Measurements from ENCODE around the gene TNFAIP8L2. TPM values are rescaled to one million over a fixed set of nuclear protein-coding genes. Genes with fewer than 3 reads are reported as not detected.

The TNFAIP8L2 gene
- total and polyA plus RNA-seq, 2 donors (not counting 3 experiments of a cell fraction or from before 2014, with no cell fraction given): 0.06 TPM; not detected in 1

DNA sequence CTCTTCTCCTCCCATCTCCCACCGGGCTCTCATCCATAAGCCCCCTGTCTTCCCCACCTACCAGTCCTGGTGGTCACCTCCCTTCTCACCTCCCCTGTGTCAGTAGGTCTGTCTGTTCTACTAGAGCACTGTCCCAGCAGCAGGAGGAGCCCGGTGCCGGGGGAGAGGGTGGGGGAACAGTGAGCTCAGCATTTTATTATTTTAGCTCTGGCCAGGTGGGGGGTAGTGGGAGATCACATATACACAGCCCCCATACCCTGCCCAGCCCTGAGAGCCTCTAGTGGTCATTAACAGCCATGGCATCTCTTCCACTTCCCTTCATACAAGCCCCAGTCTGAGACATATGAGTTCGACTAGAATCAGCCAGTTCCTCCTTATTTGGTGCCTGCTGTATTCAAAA, 19.4 kb downstream of the TNFAIP8L2 start, which contains the start of gene TMOD4:
Gene TMOD4 (minus strand): TSS at position 119 of the 400 bp plus-strand sequence. CDS start 1,106 bp downstream, outside the sequence.
- Histone ChIP-seq H3K36me3 (ENCODE audit: control insufficient read depth in 2 of 2, extremely low read depth in 1 of 2, insufficient read depth in 2 of 2, low read length in 2 of 2) (peaks cover 14 to 29% of the 10 kb centered on the region in 2 experiments), H3K79me2 (ENCODE audit: control insufficient read depth, insufficient read depth, low read length) (no peaks in the 10 kb centered on the region), H3K4me2 (ENCODE audit: insufficient read depth, low read length) (no peak within 1 kb of the TSS), H3K27ac (ENCODE audit: insufficient read depth, low read depth, low read length) (no peak within 1 kb of the TSS), H2AFZ (ENCODE audit: low read depth, low read length) (no peak within 1 kb of the TSS), H4K20me1 (replicated peaks; ENCODE audit: control insufficient read depth, extremely low read depth, insufficient read depth, low read length) (no peaks in the 10 kb centered on the region), H3K4me1 (ENCODE audit: control insufficient read depth, extremely low read depth, insufficient read depth, low read length) (no peaks in the 10 kb centered on the region), H3K27me3 (ENCODE audit: control insufficient read depth in 2 of 2, insufficient read depth in 2 of 2, low read length in 2 of 2) (no peaks in the 10 kb centered on the region), H3K4me3 (replicated peaks in 1 of 3; ENCODE audit: insufficient read depth in 1 of 3, low read depth in 1 of 3, low read length in 3 of 3) (no peak within 1 kb of the TSS), H3K9me1 (replicated peaks; ENCODE audit: control insufficient read depth, extremely low read depth, insufficient read depth, low read length) (no peaks in the 10 kb centered on the region), H3K9me3 (replicated peaks; ENCODE audit: control insufficient read depth, insufficient read depth, low read length) (no peaks in the 10 kb centered on the region), H3K9ac (replicated peaks; ENCODE audit: extremely low read depth, insufficient read depth, low read length) (no peak within 1 kb of the TSS)
- POLR2A ChIA-PET: no interaction called here
- no TSS peak for BruUV-seq (replicated peaks)
- dilution Hi-C loops (cut with MboI; ENCODE audit: extremely low pct_ligation_motif_present, low sequenced_read_pairs): no loop called here
- intact Hi-C loops (cut with micrococcal nuclease): no loop called here
- FAIRE-seq: no peak
- no peak for TF ChIP-seq FOS (IDR thresholded peaks at IDR 0.05; ENCODE audit: borderline replicate concordance, insufficient read depth, low read length)
- TF ChIP-seq, protein P1, sequence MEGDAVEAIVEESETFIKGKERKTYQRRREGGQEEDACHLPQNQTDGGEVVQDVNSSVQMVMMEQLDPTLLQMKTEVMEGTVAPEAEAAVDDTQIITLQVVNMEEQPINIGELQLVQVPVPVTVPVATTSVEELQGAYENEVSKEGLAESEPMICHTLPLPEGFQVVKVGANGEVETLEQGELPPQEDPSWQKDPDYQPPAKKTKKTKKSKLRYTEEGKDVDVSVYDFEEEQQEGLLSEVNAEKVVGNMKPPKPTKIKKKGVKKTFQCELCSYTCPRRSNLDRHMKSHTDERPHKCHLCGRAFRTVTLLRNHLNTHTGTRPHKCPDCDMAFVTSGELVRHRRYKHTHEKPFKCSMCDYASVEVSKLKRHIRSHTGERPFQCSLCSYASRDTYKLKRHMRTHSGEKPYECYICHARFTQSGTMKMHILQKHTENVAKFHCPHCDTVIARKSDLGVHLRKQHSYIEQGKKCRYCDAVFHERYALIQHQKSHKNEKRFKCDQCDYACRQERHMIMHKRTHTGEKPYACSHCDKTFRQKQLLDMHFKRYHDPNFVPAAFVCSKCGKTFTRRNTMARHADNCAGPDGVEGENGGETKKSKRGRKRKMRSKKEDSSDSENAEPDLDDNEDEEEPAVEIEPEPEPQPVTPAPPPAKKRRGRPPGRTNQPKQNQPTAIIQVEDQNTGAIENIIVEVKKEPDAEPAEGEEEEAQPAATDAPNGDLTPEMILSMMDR (IDR thresholded peaks at IDR 0.05; ENCODE audit: extremely low read depth in 1 of 2, insufficient read depth in 1 of 2, low read depth in 1 of 2, low read length in 2 of 2): peak; percentile 47 to 61
- CTCF ChIA-PET: interaction anchor here (1.0 to 3.5 kb wide), 4 partner anchors 13 to 83 kb away, joined by 3 to 36 read pairs (median 4); partner anchors contain the start of gene TNFAIP8L2
- peak; percentile 19 for DNase-seq (ENCODE audit: low read depth, low spot score)

DNA sequence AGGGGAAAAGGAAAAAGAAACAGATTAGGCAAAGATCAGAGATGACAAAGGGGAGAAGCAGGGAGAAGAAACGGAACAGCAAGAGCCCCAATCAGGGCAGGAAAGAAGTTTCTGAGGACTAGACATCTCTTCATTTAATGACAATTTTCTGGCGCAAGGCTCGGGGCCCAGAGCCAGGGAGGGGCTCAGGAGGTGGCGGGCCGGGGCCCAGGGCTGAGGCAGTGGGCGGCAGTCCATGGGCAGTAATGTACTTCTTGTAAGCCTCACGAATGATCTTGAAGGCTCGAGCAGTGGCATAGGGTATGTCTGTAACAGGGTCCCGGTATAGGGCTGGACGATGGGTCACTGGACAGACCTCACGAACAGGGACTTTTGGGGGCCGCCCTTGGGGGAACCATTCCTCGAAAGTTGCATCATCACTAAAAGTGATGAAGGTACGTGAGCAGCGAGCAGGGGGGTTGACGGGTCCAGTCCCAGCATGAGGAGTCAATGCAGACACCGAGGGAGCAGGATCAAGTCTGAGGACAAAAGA, 20.1 kb downstream of the TNFAIP8L2 start:
- FAIRE-seq (no peak), DNase-seq (ENCODE audit: low read depth, low spot score) (no peak)
- ChIA-PET CTCF (interaction anchor here (0.8 to 3.5 kb wide), 9 partner anchors 9 to 170 kb away, joined by 3 to 36 read pairs (median 3); partner anchors contain the start of genes MINDY1, TNFAIP8L2 and VPS72), POLR2A (no interaction called here)
- Histone ChIP-seq H3K79me2 (ENCODE audit: control insufficient read depth, insufficient read depth, low read length) (no peaks in the 10 kb centered on the region), H3K36me3 (ENCODE audit: control insufficient read depth in 2 of 2, extremely low read depth in 1 of 2, insufficient read depth in 2 of 2, low read length in 2 of 2) (peaks cover 17 to 27% of the 10 kb centered on the region in 2 experiments), H3K4me2 (ENCODE audit: insufficient read depth, low read length) (no peak overlapping the region), H3K4me3 (replicated peaks in 1 of 3; ENCODE audit: insufficient read depth in 1 of 3, low read depth in 1 of 3, low read length in 3 of 3) (no peak overlapping the region), H4K20me1 (replicated peaks; ENCODE audit: control insufficient read depth, extremely low read depth, insufficient read depth, low read length) (no peaks in the 10 kb centered on the region), H3K27ac (ENCODE audit: insufficient read depth, low read depth, low read length) (no peak overlapping the region), H3K9me1 (replicated peaks; ENCODE audit: control insufficient read depth, extremely low read depth, insufficient read depth, low read length) (no peaks in the 10 kb centered on the region), H3K27me3 (ENCODE audit: control insufficient read depth in 2 of 2, insufficient read depth in 2 of 2, low read length in 2 of 2) (no peaks in the 10 kb centered on the region), H3K9me3 (replicated peaks; ENCODE audit: control insufficient read depth, insufficient read depth, low read length) (no peaks in the 10 kb centered on the region), H2AFZ (ENCODE audit: low read depth, low read length) (no peak overlapping the region), H3K4me1 (ENCODE audit: control insufficient read depth, extremely low read depth, insufficient read depth, low read length) (no peaks in the 10 kb centered on the region), H3K9ac (replicated peaks; ENCODE audit: extremely low read depth, insufficient read depth, low read length) (no peak overlapping the region)
- dilution Hi-C loops (cut with MboI; ENCODE audit: extremely low pct_ligation_motif_present, low sequenced_read_pairs): no loop called here
- TSS peak; percentile 37 for BruUV-seq (replicated peaks)
- TF ChIP-seq JUN (IDR thresholded peaks at IDR 0.05; ENCODE audit: borderline replicate concordance, insufficient read depth, insufficient read length, low read depth) (no peak), FOS (IDR thresholded peaks at IDR 0.05; ENCODE audit: borderline replicate concordance, insufficient read depth, low read length) (no peak), EZH2 (IDR thresholded peaks at IDR 0.05; ENCODE audit: borderline replicate concordance, low read depth, low read length, severe bottlenecking) (no peak), MYC (IDR thresholded peaks at IDR 0.05; ENCODE audit: low read depth, low read length) (no peak), POLR2A (IDR thresholded peaks at IDR 0.05; ENCODE audit: low read depth, low read length) (no peak), POLR2AphosphoS5 (IDR thresholded peaks at IDR 0.05; ENCODE audit: insufficient read depth, low read depth, low read length) (no peak), GATA2 (IDR thresholded peaks at IDR 0.05; ENCODE audit: insufficient read depth, insufficient read length, low read depth, low read length) (no peak)
- TF ChIP-seq, protein P1 (IDR thresholded peaks at IDR 0.05; ENCODE audit: extremely low read depth in 1 of 2, insufficient read depth in 1 of 2, low read depth in 1 of 2, low read length in 2 of 2): no peak
- TF ChIP-seq, protein P2, sequence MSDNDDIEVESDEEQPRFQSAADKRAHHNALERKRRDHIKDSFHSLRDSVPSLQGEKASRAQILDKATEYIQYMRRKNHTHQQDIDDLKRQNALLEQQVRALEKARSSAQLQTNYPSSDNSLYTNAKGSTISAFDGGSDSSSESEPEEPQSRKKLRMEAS (IDR thresholded peaks at IDR 0.05; ENCODE audit: insufficient read depth, insufficient read length): no peak
- intact Hi-C loops (cut with micrococcal nuclease): no loop called here
